GM12878 (cell line): ENCODE data around the gene CAMTA2. TPM values are rescaled to one million over a fixed set of nuclear protein-coding genes. Genes with fewer than 3 reads are reported as not detected.

Source experiments
- ATF3 ChIP-seq: IDR thresholded peaks from 2 replicates; pipeline ENCODE4 v1.6.1; 2011; ENCODE audit warnings: low read depth, mild to moderate bottlenecking, low read length, moderate library complexity, borderline replicate concordance; ENCODE audit errors: extremely low read depth
- CREB1 ChIP-seq: IDR thresholded peaks from 2 replicates; pipeline ENCODE4 v1.6.1; 2012; ENCODE audit warnings: low read depth, mild to moderate bottlenecking, inconsistent platforms
- MLLT1 ChIP-seq: fragments of 450-650 bp; IDR thresholded peaks from 2 replicates; pipeline ENCODE4 v1.6.1; 2016; ENCODE audit warnings: mild to moderate bottlenecking
- NKRF ChIP-seq: fragments of 450-650 bp; conservative IDR thresholded peaks from 2 replicates; pipeline ENCODE4 v1.6.1; 2017; ENCODE audit warnings: mild to moderate bottlenecking, moderate library complexity
- WRNIP1 ChIP-seq: IDR thresholded peaks from 2 replicates; pipeline ENCODE4 v1.6.1; 2011; ENCODE audit warnings: low read depth, low read length, improper control_type of control experiment, borderline replicate concordance
- YY1 ChIP-seq: IDR thresholded peaks from 2 replicates; pipeline ENCODE4 v1.6.1; 2011; ENCODE audit warnings: low read depth, mild to moderate bottlenecking, low read length
- polyA plus RNA-seq, 11 experiments: library from polyadenylated mRNA; depleted of rRNA in 4 of 11; unstranded in 6 of 11; stranded (reverse) in 5 of 11; fragments of >200 nt; fragmentation: Nextera tagmentation in 4 of 11; fragmentation: Illumina TruSeq in 1 of 11; extraction: Ambion mirVana in 4 of 11; extraction: Trizol in 1 of 11; gene quantifications; 1 replicate in 1 of 11; 2 replicates in 10 of 11; pipeline versions ENCODE4 v1.2.1 to v1.2.3, GENCODE V29; 2011 to 2016; ENCODE audit warnings: inconsistent platforms in 2 of 11, missing spikeins in 2 of 11, low read depth in 1 of 11
- total RNA-seq, 4 experiments: library from RNA; depleted of rRNA in 3 of 4; stranded (reverse); fragments of >200 nt in 3 of 4; fragmentation: Illumina TruSeq in 1 of 4; extraction: Trizol in 1 of 4; gene quantifications; 2 replicates each; pipeline versions ENCODE4 v1.2.1 to v1.2.3, GENCODE V29; 2013 to 2021

CAMTA2 gene
- total and polyA plus RNA-seq, 10 of the 15 experiments (the other 5 are each of a cell fraction or from before 2014, with no cell fraction given): 0.42 to 29.3 (median 11.2) TPM

GRCh38 chr17:4994081-4994595 lies 6.7 kb upstream of the CAMTA2 start (continued):
- TF ChIP-seq NKRF: no peak
- no peak for TF ChIP-seq ATF3
- TF ChIP-seq WRNIP1: no peak
- no peak for TF ChIP-seq MLLT1
- TF ChIP-seq YY1: no peak
- no peak for TF ChIP-seq CREB1
